ENCODE measurements around the gene C19orf18. TPM values are rescaled to one million over a fixed set of nuclear protein-coding genes. Genes with fewer than 3 reads are reported as not detected.
A peak's percentile ranks its signal among the peaks of the same experiment; 100 is the strongest.

Gene C19orf18
- total RNA-seq, 1 experiment from 2014 or later = 1.1 TPM

GRCh38 chr19:57947088-57947418, 27.3 kb downstream of the C19orf18 start:
- no peak for DNase-seq (ENCODE audit: low spot score)
- Mint-ChIP-seq H3K4me3 (peak overlapping the region; percentile 92), H3K27ac (peak overlapping the region; percentile 51; the same call in 1 of the 2 replicates), H3K4me1 (peaks cover 13% of the 10 kb centered on the region), H3K27me3 (ENCODE audit: low read depth) (peaks cover 16% of the 10 kb centered on the region), H3K9me3 (peaks cover 9% of the 10 kb centered on the region), H3K36me3 (peaks cover 16% of the 10 kb centered on the region)
- no peak for ATAC-seq
- TF ChIP-seq ZNF121 (CRISPR knock-in tag; IDR thresholded peaks at IDR 0.05) (no peak), CBFB (CRISPR knock-in tag; IDR thresholded peaks at IDR 0.05; ENCODE audit: low read depth) (0 out of 2 replicates have a peak, but pooled peaks have one; percentile 1)
- CTCF ChIA-PET = no interaction called here
- POLR2A ChIA-PET = no interaction called here

- POLR2A ChIA-PET = no interaction called here
- ATAC-seq = no peak
Measured at GRCh38 chr19:57946316-57946715, 28.0 kb downstream of the C19orf18 start.

More at GRCh38 chr19:57946316-57946715, 28.0 kb downstream of the C19orf18 start:
- Mint-ChIP-seq H3K4me1 (peaks cover 13% of the 10 kb centered on the region), H3K27me3 (ENCODE audit: low read depth) (peaks cover 9% of the 10 kb centered on the region), H3K36me3 (peaks cover 24% of the 10 kb centered on the region), H3K9me3 (peaks cover 6% of the 10 kb centered on the region), H3K4me3 (peak overlapping the region; percentile 92), H3K27ac (peak overlapping the region; percentile 51)
- CTCF ChIA-PET = interaction anchor here (1.2 kb wide), 1 partner anchor 61 kb away, joined by 3 read pairs; no protein-coding TSS in a partner anchor
- TF ChIP-seq ETV6 (CRISPR knock-in tag; IDR thresholded peaks at IDR 0.05) (no peak), ZNF416 (CRISPR knock-in tag; IDR thresholded peaks at IDR 0.05) (no peak), FOXP4 (CRISPR knock-in tag; IDR thresholded peaks at IDR 0.05) (no peak), ZSCAN18 (CRISPR knock-in tag; IDR thresholded peaks at IDR 0.05) (no peak), PRRX2 (CRISPR knock-in tag; IDR thresholded peaks at IDR 0.05) (no peak), ZNF281 (CRISPR knock-in tag; IDR thresholded peaks at IDR 0.05) (no peak), NFATC4 (CRISPR knock-in tag; IDR thresholded peaks at IDR 0.05) (no peak), ELF4 (CRISPR knock-in tag; IDR thresholded peaks at IDR 0.05; ENCODE audit: low read depth) (no peak), ZNF263 (CRISPR knock-in tag; IDR thresholded peaks at IDR 0.05; ENCODE audit: low read depth) (no peak), PREB (CRISPR knock-in tag; IDR thresholded peaks at IDR 0.05; ENCODE audit: borderline replicate concordance) (no peak), MAX (CRISPR knock-in tag; IDR thresholded peaks at IDR 0.05) (no peak), SMAD3 (CRISPR knock-in tag; IDR thresholded peaks at IDR 0.05; ENCODE audit: borderline replicate concordance) (no peak), CREM (CRISPR knock-in tag; IDR thresholded peaks at IDR 0.05) (no peak), JAZF1 (CRISPR knock-in tag; IDR thresholded peaks at IDR 0.05) (no peak), ZNF423 (CRISPR knock-in tag; IDR thresholded peaks at IDR 0.05) (no peak), NR2C2 (CRISPR knock-in tag; IDR thresholded peaks at IDR 0.05) (no peak), ZMAT4 (CRISPR knock-in tag; IDR thresholded peaks at IDR 0.05) (no peak), JUN (CRISPR knock-in tag; IDR thresholded peaks at IDR 0.05) (no peak), USF1 (CRISPR knock-in tag; IDR thresholded peaks at IDR 0.05) (no peak), TEAD1 (CRISPR knock-in tag; IDR thresholded peaks at IDR 0.05) (no peak)
- no peak for DNase-seq (ENCODE audit: low spot score)

Data from WTC11 (cell line).